ENCODE data around the gene SLC6A7.

- TF ChIP-seq CTCF (conservative IDR thresholded peaks at IDR 0.05) = no peak
- no peak for TF ChIP-seq EZH2 (IDR thresholded peaks at IDR 0.05; ENCODE audit: low read depth)
Observed at GRCh38 chr5:150158170-150158949, 31.5 kb upstream of the SLC6A7 start.

Measured in PC-9 (cell line).